K562 (cell line): ENCODE data around the gene C22orf39. TPM values are rescaled to one million over a fixed set of nuclear protein-coding genes. Genes with fewer than 3 reads are reported as not detected.

Source experiments
- EP300 ChIP-seq: IDR thresholded peaks from 2 replicates; pipeline ENCODE4 v1.6.1; 2012; ENCODE audit warnings: low read length, improper control_type of control experiment
- HOXB6 ChIP-seq: fragments of 250-450 bp; sonication (Bioruptor Pico); IDR thresholded peaks from 2 replicates; pipeline ENCODE4 v1.5.1; 2022; ENCODE audit warnings: mild to moderate bottlenecking, borderline replicate concordance
- KDM4B ChIP-seq, 2 experiments: fragments of 450-650 bp in 1 of 2; sonication (generic) in 1 of 2; IDR thresholded peaks; 2 replicates each; pipeline ENCODE4 v1.6.1; 2016 to 2017; ENCODE audit warnings: borderline replicate concordance in 2 of 2, antibody characterized with exemption in 1 of 2, low read depth in 1 of 2, mild to moderate bottlenecking in 1 of 2
- MAZ ChIP-seq, 2 experiments: fragments of 450-650 bp in 1 of 2; sonication (generic) in 1 of 2; formaldehyde crosslinking; IDR thresholded peaks in 1 of 2; conservative IDR thresholded peaks in 1 of 2; 2 replicates each; pipeline versions ENCODE4 v1.4.0 to v1.5.0; 2020; ENCODE audit warnings: mild to moderate bottlenecking in 1 of 2, missing genetic modification reagents in 1 of 2
- SIRT6 ChIP-seq: IDR thresholded peaks from one replicate; pipeline ENCODE4 v1.6.1; 2012; ENCODE audit warnings: low read depth, mild to moderate bottlenecking, control low read depth, inconsistent platforms, low read length, moderate library complexity
- TAF15 ChIP-seq: fragments of 200-400 bp; formaldehyde crosslinking; IDR thresholded peaks from 2 replicates; pipeline ENCODE4 v1.6.1; 2017; ENCODE audit warnings: mild to moderate bottlenecking, low read depth, low read length, moderate library complexity
- TSC22D4 ChIP-seq: fragments of 450-650 bp; IDR thresholded peaks from 2 replicates; pipeline ENCODE4 v1.6.1; 2016; ENCODE audit warnings: missing genetic modification characterization, missing biosample characterization, control low read depth
- ZBTB7A ChIP-seq: IDR thresholded peaks from 2 replicates; pipeline ENCODE4 v1.6.1; 2011; ENCODE audit warnings: low read depth, mild to moderate bottlenecking, low read length, moderate library complexity, borderline replicate concordance; ENCODE audit not compliant: control insufficient read depth
- ZNF133 ChIP-seq: fragments of 250-450 bp; sonication (Bioruptor Pico); IDR thresholded peaks from 2 replicates; pipeline ENCODE4 v1.4.0; 2020; ENCODE audit warnings: mild to moderate bottlenecking
- ZNF175 ChIP-seq: fragments of 200-800 bp; sonication (Bioruptor generic); IDR thresholded peaks from 2 replicates; pipeline ENCODE4 v1.6.1; 2016; ENCODE audit warnings: low read depth, mild to moderate bottlenecking, missing genetic modification characterization, missing compliant biosample characterization
- ZNF41 ChIP-seq: fragments of 250-450 bp; sonication (Bioruptor Pico); conservative IDR thresholded peaks from 2 replicates; pipeline ENCODE4 v1.4.0; 2020; ENCODE audit warnings: mild to moderate bottlenecking
- ZNF766 ChIP-seq: fragments of 200-800 bp; sonication (Bioruptor generic); conservative IDR thresholded peaks from 2 replicates; pipeline ENCODE4 v1.6.1; 2016; ENCODE audit warnings: missing genetic modification characterization, missing compliant biosample characterization
- polyA plus RNA-seq, 8 experiments: library from polyadenylated mRNA; depleted of rRNA in 4 of 8; stranded (reverse) in 5 of 8; unstranded in 3 of 8; fragments of >200 nt; fragmentation: Nextera tagmentation in 2 of 8; fragmentation: Illumina TruSeq in 1 of 8; extraction: Ambion mirVana in 2 of 8; extraction: Trizol in 1 of 8; gene quantifications; 2 replicates each; pipeline versions ENCODE4 v1.2.1 to v1.2.3, GENCODE V29; 2011 to 2014; ENCODE audit warnings: inconsistent platforms in 1 of 8, missing spikeins in 1 of 8
- total RNA-seq, 7 experiments: library from RNA; depleted of rRNA in 6 of 7; stranded (reverse); fragments of >200 nt in 6 of 7; fragmentation: Illumina TruSeq in 2 of 7; extraction: Trizol in 2 of 7; gene quantifications; 2 replicates each; pipeline versions ENCODE4 v1.2.1 to v1.2.3, GENCODE V29; 2011 to 2021; ENCODE audit warnings: low replicate concordance in 1 of 7
- TF ChIP-seq, protein P1 (sequence below): IDR thresholded peaks from 2 replicates; pipeline ENCODE4 v1.6.1; 2016; ENCODE audit warnings: missing genetic modification characterization, missing compliant biosample characterization
- TF ChIP-seq, protein P2 (sequence below): IDR thresholded peaks from 2 replicates; pipeline ENCODE4 v1.6.1; 2012; ENCODE audit warnings: low read depth, low read length, improper control_type of control experiment, borderline replicate concordance
- TF ChIP-seq, protein P3 (sequence below): sonication (generic); formaldehyde crosslinking; IDR thresholded peaks from 2 replicates; pipeline ENCODE4 v1.8.0; 2022; ENCODE audit warnings: mild to moderate bottlenecking, missing genetic modification reagents
- TF ChIP-seq, protein P4 (sequence below): fragments of 250-450 bp; sonication (Bioruptor Pico); IDR thresholded peaks from 2 replicates; pipeline ENCODE4 v1.4.0; 2020
- TF ChIP-seq, protein P5 (sequence below): fragments of 450-650 bp; IDR thresholded peaks from 2 replicates; pipeline ENCODE4 v1.6.1; 2016
- TF ChIP-seq, protein P6 (sequence below), 2 experiments: IDR thresholded peaks; 2 replicates each; pipeline ENCODE4 v1.6.1; 2011; ENCODE audit warnings: borderline replicate concordance in 1 of 2, control low read depth in 1 of 2, low read depth in 1 of 2, low read length in 1 of 2, mild to moderate bottlenecking in 1 of 2, mixed read lengths in 1 of 2, moderate library complexity in 1 of 2; ENCODE audit not compliant: insufficient read depth in 1 of 2, insufficient read length in 1 of 2, poor library complexity in 1 of 2, severe bottlenecking in 1 of 2; ENCODE audit errors: extremely low read depth in 1 of 2

Gene C22orf39
- total and polyA plus RNA-seq, 9 of the 15 experiments (the other 6 are each of a cell fraction or from before 2014, with no cell fraction given) = 20.4 to 139 (median 66.8) TPM

DNA sequence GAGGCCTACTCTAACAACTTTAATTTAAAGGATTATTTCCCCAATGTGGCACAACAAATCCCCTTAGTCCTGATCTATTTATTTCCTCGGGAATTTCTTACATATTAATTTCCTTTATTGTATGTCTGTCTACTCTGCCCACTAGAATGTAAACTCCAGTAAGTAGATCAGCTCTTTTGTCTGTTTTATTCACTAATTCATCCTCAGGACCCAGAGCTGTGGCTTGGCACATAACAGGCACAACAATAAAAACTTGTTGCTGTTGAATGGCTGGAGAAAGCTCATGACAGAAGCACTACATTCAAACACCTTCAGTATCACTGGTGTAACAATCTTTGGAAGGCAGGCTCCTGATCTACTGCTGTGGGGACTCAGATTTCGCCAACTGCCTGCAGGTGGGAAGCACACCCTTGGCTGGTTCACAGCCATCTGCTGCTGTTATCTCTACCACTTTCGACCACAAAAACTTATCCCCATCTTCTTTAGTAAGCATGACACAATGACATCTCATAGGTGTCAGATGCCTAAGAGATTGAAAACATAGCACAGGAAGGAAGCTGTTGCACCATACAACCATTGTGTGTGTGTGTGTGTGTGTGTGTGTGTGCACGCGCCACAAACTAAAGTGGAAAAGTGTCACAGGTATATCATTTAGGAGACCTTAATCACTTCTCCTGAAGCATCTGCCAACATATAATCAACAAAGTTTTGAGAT, 27.9 kb downstream of the C22orf39 start (continued):
- TF ChIP-seq SIRT6 = peak; percentile 45
- TF ChIP-seq, protein P1, sequence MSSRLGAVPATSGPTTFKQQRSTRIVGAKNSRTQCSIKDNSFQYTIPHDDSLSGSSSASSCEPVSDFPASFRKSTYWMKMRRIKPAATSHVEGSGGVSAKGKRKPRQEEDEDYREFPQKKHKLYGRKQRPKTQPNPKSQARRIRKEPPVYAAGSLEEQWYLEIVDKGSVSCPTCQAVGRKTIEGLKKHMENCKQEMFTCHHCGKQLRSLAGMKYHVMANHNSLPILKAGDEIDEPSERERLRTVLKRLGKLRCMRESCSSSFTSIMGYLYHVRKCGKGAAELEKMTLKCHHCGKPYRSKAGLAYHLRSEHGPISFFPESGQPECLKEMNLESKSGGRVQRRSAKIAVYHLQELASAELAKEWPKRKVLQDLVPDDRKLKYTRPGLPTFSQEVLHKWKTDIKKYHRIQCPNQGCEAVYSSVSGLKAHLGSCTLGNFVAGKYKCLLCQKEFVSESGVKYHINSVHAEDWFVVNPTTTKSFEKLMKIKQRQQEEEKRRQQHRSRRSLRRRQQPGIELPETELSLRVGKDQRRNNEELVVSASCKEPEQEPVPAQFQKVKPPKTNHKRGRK (tag) = no peak
- peak; percentile 84; the same call in 1 of the 2 replicates for TF ChIP-seq ZNF133 (CRISPR knock-in tag)
- TF ChIP-seq, protein P2, sequence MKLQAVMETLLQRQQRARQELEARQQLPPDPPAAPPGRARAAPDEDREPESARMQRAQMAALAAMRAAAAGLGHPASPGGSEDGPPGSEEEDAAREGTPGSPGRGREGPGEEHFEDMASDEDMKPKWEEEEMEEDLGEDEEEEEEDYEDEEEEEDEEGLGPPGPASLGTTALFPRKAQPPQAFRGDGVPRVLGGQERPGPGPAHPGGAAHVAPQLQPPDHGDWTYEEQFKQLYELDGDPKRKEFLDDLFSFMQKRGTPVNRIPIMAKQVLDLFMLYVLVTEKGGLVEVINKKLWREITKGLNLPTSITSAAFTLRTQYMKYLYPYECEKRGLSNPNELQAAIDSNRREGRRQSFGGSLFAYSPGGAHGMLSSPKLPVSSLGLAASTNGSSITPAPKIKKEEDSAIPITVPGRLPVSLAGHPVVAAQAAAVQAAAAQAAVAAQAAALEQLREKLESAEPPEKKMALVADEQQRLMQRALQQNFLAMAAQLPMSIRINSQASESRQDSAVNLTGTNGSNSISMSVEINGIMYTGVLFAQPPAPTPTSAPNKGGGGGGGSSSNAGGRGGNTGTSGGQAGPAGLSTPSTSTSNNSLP = peak; percentile 82; the same call in 1 of the 2 replicates
- no peak for TF ChIP-seq TAF15
- TF ChIP-seq EP300 = peak; percentile 98
- peak in 1 of 2 experiments; percentile 48; a peak in 3 of 4 replicates for TF ChIP-seq MAZ (CRISPR knock-in tag; conservative IDR thresholded peaks at IDR 0.05 in 1 of 2, IDR thresholded peaks at IDR 0.05 in 1 of 2)
- TF ChIP-seq, protein P3, sequence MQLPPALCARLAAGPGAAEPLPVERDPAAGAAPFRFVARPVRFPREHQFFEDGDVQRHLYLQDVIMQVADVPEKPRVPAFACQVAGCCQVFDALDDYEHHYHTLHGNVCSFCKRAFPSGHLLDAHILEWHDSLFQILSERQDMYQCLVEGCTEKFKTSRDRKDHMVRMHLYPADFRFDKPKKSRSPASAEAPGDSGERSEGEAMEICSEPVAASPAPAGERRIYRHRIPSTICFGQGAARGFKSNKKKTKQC (CRISPR knock-in tag) = no peak
- peak; percentile 95 for TF ChIP-seq ZNF766 (CRISPR knock-in tag)
- peak; percentile 76; the same call in 1 of the 2 replicates for TF ChIP-seq ZNF175 (CRISPR knock-in tag)
- TF ChIP-seq HOXB6 (CRISPR knock-in tag) = peak; percentile 80; the same call in 1 of the 2 replicates
- TF ChIP-seq KDM4B (IDR thresholded peaks at IDR 0.05; ENCODE audit: borderline replicate concordance in 2 of 2, low read depth in 1 of 2) = no peak
- TF ChIP-seq, protein P4, sequence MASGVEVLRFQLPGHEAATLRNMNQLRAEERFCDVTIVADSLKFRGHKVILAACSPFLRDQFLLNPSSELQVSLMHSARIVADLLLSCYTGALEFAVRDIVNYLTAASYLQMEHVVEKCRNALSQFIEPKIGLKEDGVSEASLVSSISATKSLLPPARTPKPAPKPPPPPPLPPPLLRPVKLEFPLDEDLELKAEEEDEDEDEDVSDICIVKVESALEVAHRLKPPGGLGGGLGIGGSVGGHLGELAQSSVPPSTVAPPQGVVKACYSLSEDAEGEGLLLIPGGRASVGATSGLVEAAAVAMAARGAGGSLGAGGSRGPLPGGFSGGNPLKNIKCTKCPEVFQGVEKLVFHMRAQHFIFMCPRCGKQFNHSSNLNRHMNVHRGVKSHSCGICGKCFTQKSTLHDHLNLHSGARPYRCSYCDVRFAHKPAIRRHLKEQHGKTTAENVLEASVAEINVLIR (CRISPR knock-in tag) = peak; percentile 59; the same call in 1 of the 2 replicates
- no peak for TF ChIP-seq ZBTB7A
- no peak for TF ChIP-seq TSC22D4
- TF ChIP-seq, protein P5, sequence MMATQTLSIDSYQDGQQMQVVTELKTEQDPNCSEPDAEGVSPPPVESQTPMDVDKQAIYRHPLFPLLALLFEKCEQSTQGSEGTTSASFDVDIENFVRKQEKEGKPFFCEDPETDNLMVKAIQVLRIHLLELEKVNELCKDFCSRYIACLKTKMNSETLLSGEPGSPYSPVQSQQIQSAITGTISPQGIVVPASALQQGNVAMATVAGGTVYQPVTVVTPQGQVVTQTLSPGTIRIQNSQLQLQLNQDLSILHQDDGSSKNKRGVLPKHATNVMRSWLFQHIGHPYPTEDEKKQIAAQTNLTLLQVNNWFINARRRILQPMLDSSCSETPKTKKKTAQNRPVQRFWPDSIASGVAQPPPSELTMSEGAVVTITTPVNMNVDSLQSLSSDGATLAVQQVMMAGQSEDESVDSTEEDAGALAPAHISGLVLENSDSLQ = peak; percentile 87
- TF ChIP-seq, protein P6, sequence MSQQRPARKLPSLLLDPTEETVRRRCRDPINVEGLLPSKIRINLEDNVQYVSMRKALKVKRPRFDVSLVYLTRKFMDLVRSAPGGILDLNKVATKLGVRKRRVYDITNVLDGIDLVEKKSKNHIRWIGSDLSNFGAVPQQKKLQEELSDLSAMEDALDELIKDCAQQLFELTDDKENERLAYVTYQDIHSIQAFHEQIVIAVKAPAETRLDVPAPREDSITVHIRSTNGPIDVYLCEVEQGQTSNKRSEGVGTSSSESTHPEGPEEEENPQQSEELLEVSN (IDR thresholded peaks at IDR 0.05; ENCODE audit: borderline replicate concordance in 1 of 2, extremely low read depth in 1 of 2, insufficient read depth in 1 of 2, insufficient read length in 1 of 2, low read depth in 1 of 2, low read length in 1 of 2, poor library complexity in 1 of 2, severe bottlenecking in 1 of 2) = no peak
- 0 out of 2 replicates have a peak, but pooled peaks have one; percentile 27 for TF ChIP-seq ZNF41 (CRISPR knock-in tag)
